HepG2 (cell line): ENCODE results near the gene GPATCH3. TPM values are rescaled to one million over a fixed set of nuclear protein-coding genes. Genes with fewer than 3 reads are reported as not detected.

ENCODE experiments used
- DNMT1 ChIP-seq: sonication (generic); formaldehyde crosslinking; IDR thresholded peaks from 2 replicates; pipeline ENCODE4 v1.5.1; 2020; ENCODE audit warnings: mild to moderate bottlenecking, missing genetic modification reagents
- ELF4 ChIP-seq: sonication (generic); formaldehyde crosslinking; IDR thresholded peaks from 2 replicates; pipeline ENCODE4 v1.5.0; 2020; ENCODE audit warnings: missing genetic modification reagents, mild to moderate bottlenecking, moderate library complexity, borderline replicate concordance
- FLYWCH1 ChIP-seq: sonication (generic); formaldehyde crosslinking; IDR thresholded peaks from 2 replicates; pipeline ENCODE4 v1.8.1; 2023; ENCODE audit warnings: mild to moderate bottlenecking, missing genetic modification reagents
- HNRNPUL1 ChIP-seq: fragments of 200-400 bp; formaldehyde crosslinking; IDR thresholded peaks from 2 replicates; pipeline ENCODE4 v1.6.1; 2017; ENCODE audit warnings: low read depth, mild to moderate bottlenecking, low read length, moderate library complexity
- JUN ChIP-seq: sonication (generic); formaldehyde crosslinking; IDR thresholded peaks from 2 replicates; pipeline ENCODE4 v1.4.0; 2020; ENCODE audit warnings: mild to moderate bottlenecking, missing genetic modification reagents
- KAT2B ChIP-seq: fragments of 150-350 bp; IDR thresholded peaks from 2 replicates; pipeline ENCODE4 v1.6.1; 2014; ENCODE audit warnings: low read depth, low read length, borderline replicate concordance
- KLF13 ChIP-seq: sonication (generic); formaldehyde crosslinking; IDR thresholded peaks from 2 replicates; pipeline ENCODE4 v1.4.0; 2020; ENCODE audit warnings: mild to moderate bottlenecking, missing genetic modification reagents
- NR0B2 ChIP-seq: sonication (generic); formaldehyde crosslinking; IDR thresholded peaks from 2 replicates; pipeline ENCODE4 v1.4.0; 2020; ENCODE audit warnings: mild to moderate bottlenecking, missing genetic modification reagents
- RNF219 ChIP-seq: sonication (generic); formaldehyde crosslinking; IDR thresholded peaks from 2 replicates; pipeline ENCODE4 v1.5.0; 2020; ENCODE audit warnings: mild to moderate bottlenecking, missing genetic modification reagents
- RXRA ChIP-seq: sonication (generic); formaldehyde crosslinking; IDR thresholded peaks from 2 replicates; pipeline ENCODE4 v1.5.1; 2020; ENCODE audit warnings: missing genetic modification reagents
- SP1 ChIP-seq, 2 experiments: fragments of 450-650 bp in 1 of 2; sonication (generic) in 1 of 2; formaldehyde crosslinking in 1 of 2; IDR thresholded peaks; 2 replicates each; pipeline versions ENCODE4 v1.4.0 to v1.6.1; 2016 to 2020; ENCODE audit warnings: missing genetic modification reagents in 1 of 2
- STAT6 ChIP-seq: sonication (generic); formaldehyde crosslinking; IDR thresholded peaks from 2 replicates; pipeline ENCODE4 v1.4.0; 2020; ENCODE audit warnings: missing genetic modification reagents, mild to moderate bottlenecking, borderline replicate concordance
- XRCC5 ChIP-seq: fragments of 200-400 bp; formaldehyde crosslinking; optimal IDR thresholded peaks from 2 replicates; pipeline ENCODE3; 2017; ENCODE audit warnings: mild to moderate bottlenecking, low read length
- ZBTB14 ChIP-seq: sonication (generic); formaldehyde crosslinking; IDR thresholded peaks from 2 replicates; pipeline ENCODE4 v1.4.0; 2020; ENCODE audit warnings: missing genetic modification reagents
- ZNF160 ChIP-seq: sonication (generic); formaldehyde crosslinking; IDR thresholded peaks from 2 replicates; pipeline ENCODE4 v1.8.0; 2022; ENCODE audit warnings: mild to moderate bottlenecking, inconsistent platforms, missing genetic modification reagents
- ZNF704 ChIP-seq: sonication (generic); formaldehyde crosslinking; IDR thresholded peaks from 2 replicates; pipeline ENCODE4 v1.8.1; 2023; ENCODE audit warnings: mild to moderate bottlenecking, inconsistent platforms, moderate library complexity, missing genetic modification reagents, borderline replicate concordance
- ZNF766 ChIP-seq: sonication (generic); formaldehyde crosslinking; IDR thresholded peaks from 2 replicates; pipeline ENCODE4 v1.5.0; 2020; ENCODE audit warnings: missing genetic modification reagents, borderline replicate concordance
- ZNF776 ChIP-seq: sonication (generic); formaldehyde crosslinking; IDR thresholded peaks from 2 replicates; pipeline ENCODE4 v1.4.0; 2020; ENCODE audit warnings: mild to moderate bottlenecking, missing genetic modification reagents
- ZNF816 ChIP-seq: sonication (generic); formaldehyde crosslinking; IDR thresholded peaks from 2 replicates; pipeline ENCODE4 v1.8.0; 2022; ENCODE audit warnings: missing genetic modification reagents, mild to moderate bottlenecking, borderline replicate concordance
- polyA plus RNA-seq, 8 experiments: library from polyadenylated mRNA; depleted of rRNA in 3 of 8; stranded (reverse) in 7 of 8; unstranded in 1 of 8; fragments of >200 nt; fragmentation: Illumina TruSeq in 4 of 8; extraction: Trizol in 4 of 8; gene quantifications; 2 replicates each; pipeline versions ENCODE4 v1.2.1 to v1.2.3, GENCODE V29; 2011 to 2016; ENCODE audit warnings: low read depth in 4 of 8, missing spikeins in 1 of 8, mixed read lengths in 1 of 8; ENCODE audit not compliant: insufficient read depth in 1 of 8
- total RNA-seq, 5 experiments: library from RNA; depleted of rRNA; stranded (reverse); fragments of >200 nt; fragmentation: Illumina TruSeq; extraction: Trizol; gene quantifications; 2 replicates each; pipeline ENCODE4 v1.2.3, GENCODE V29; 2016; ENCODE audit warnings: low read depth in 1 of 5

The GPATCH3 gene
- total and polyA plus RNA-seq, 2 of the 13 experiments (the other 11 are each of a cell fraction or from before 2014, with no cell fraction given), result 8.3 to 11.0 TPM

GRCh38 chr1:26900001-26900814 lies at the start of gene GPATCH3 (continued):
- TF ChIP-seq NR0B2 (peak; percentile 45; the same call in 1 of the 2 replicates), ZNF766 (CRISPR knock-in tag) (no peak), KLF13 (0 out of 2 replicates have a peak, but pooled peaks have one; percentile 68), SP1 (IDR thresholded peaks at IDR 0.05) (peak; percentile 82; the same call in 1 of the 2 replicates), SP1 (CRISPR knock-in tag; IDR thresholded peaks at IDR 0.05) (peak; percentile 36; the same call in 1 of the 2 replicates), XRCC5 (no peak), ZNF160 (no peak), JUN (CRISPR knock-in tag) (no peak), ZNF816 (CRISPR knock-in tag) (peak; percentile 29; the same call in 1 of the 2 replicates), FLYWCH1 (CRISPR knock-in tag) (no peak), DNMT1 (CRISPR knock-in tag) (no peak), ZNF776 (CRISPR knock-in tag) (no peak), HNRNPUL1 (no peak), STAT6 (CRISPR knock-in tag) (peak; percentile 53; the same call in 1 of the 2 replicates), RNF219 (no peak), KAT2B (no peak), RXRA (CRISPR knock-in tag) (peak; percentile 63), ZNF704 (CRISPR knock-in tag) (peak; percentile 86; the same call in 1 of the 2 replicates), ELF4 (CRISPR knock-in tag) (peak; percentile 20; the same call in 1 of the 2 replicates), ZBTB14 (CRISPR knock-in tag) (no peak)
